ENCODE measurements around the gene TFF3.

TFF3 gene

DNA sequence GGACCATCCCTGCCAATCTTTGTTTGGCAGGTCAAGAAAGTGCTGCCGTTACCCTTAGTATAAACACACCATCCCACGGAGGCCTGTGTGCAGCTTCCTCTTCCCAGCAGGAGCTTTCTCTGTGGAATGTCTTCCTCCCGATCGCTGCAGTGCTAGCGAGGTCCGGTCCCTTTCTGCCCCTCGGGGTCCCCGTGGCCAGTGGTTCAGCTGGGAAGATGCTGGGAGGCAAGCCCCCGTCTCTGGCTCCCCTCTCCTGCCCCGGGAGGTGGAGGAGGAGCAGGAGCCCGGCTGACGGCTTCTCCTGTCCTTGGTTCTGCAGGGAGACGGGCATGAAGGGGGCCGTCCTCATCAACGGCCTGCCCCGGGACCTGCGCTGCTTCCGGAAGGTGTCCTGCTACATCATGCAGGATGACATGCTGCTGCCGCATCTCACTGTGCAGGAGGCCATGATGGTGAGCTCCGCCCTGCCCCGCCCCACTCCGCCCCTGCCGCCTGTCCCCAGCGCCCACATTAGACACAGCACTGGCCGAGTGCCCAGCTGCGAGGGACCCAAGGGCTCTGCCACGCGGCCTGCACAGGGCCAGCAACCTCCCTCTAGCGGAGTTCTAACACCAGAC, 42.1 kb downstream of the TFF3 start:
- in situ Hi-C loops (cut with MboI; ENCODE audit: low sequenced_read_pairs), result no loop called here

DNA sequence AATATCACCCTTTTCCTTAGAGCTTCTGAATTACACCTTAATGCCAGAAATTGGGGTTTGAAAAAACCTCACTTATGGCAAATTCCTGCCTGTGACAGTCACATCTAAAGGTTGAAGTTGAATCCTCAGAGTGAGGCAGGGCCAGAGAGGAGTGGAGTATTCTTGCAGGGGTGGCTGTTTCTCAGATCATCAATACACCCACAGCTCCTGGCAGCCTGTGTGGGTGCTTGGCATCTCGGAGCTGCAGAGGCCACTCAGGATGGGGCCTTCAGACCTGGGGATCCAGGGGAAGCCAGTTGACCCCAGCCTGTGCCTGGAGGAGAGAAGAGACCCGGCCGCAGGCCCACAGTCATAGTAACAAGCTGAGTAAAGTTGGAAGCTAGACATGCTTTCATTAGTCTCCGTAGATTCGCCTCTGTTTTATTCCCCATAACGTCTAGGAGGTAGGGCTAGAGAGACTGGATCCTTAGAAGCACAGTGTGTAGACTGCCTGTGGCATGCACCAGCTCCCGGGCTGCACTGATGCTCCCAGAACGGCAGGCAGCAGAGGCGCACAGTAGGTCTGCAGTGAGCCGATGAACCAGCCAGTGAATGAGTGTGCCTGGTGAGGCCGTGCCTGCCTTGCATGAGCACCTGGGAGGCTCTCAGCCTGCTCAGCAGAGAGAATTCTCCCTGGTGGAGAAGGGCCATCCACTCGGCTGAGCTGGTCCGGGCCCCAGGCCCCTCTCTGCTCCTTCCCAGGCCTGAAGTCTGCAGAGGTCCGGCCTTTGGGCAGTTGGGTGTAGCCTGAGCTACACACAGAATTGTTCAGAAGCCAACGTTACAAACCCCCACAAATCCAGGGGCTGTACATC, 42.9 kb downstream of the TFF3 start:
- in situ Hi-C loops (cut with MboI; ENCODE audit: low sequenced_read_pairs), result no loop called here

DNA sequence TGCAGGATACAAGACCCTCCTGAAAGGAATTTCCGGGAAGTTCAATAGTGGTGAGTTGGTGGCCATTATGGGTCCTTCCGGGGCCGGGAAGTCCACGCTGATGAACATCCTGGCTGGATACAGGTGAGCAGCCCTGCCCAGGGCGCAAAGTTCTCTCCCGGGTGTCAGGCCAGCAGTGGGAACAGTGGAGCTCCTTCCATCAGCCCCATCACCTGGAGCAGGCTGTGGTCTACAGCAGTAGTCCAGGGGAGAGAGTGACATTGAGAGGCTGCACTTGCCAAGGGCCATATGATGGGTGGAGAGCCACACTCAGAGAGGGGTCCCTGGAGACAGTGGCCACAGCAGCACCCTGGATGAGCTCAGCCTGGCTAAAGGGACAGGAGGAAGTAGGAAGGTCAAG, 44.1 kb downstream of the TFF3 start:
- in situ Hi-C loops (cut with MboI; ENCODE audit: low sequenced_read_pairs), result no loop called here

DNA sequence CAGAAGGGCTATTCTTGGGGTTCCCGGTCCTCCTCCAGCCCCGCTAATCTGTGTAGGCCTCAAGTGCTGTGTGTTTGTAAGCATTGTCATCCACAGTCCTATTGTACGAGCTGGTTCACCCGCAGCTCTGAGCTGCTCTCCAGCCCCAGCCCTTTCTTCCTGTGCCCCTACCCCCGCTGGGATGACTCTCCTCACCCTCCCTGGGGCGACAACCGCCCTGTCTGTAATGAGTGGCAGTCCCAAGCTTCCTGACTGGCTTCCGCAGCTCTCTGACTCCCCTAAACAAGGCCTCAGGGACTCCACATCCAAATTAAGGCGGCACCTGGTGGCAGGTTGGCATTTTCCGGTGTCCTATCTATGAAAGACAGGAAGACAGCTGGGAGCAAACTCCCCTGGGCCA, 45.8 kb downstream of the TFF3 start:
- in situ Hi-C loops (cut with MboI; ENCODE audit: low sequenced_read_pairs), result loop anchor here (5.0 kb wide), 1 partner anchor 97 kb away; no protein-coding TSS in a partner anchor

DNA sequence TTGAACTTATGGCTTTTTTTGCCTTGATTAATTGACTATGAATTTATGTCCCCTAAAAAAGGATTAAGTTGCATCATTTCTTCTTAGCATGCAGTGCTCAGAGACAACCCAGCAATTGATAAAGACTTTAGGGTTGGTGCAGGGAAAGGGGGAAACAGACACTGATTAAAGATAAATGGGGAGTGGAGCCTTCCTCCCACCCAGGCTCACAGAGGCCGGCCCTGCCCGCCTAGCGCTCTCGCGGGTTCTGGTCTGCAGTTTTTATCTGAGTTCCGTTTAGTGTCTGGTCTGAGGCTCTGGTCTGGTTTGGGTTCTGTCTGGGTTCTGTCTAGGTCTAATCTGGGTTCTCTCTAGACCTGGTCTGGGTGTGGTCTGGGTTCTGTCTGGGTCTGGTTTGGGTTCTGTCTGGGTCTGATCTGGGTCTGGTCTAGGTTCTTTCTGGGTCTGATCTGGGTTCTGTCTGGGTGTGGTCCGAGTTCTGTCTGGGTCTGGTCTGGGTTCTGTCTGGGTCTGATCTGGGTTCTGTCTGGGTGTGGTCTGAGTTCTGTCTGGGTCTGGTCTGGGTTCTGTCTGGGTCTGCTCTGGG, 48.1 kb downstream of the TFF3 start:
- in situ Hi-C loops (cut with MboI; ENCODE audit: low sequenced_read_pairs), result loop anchor here (5.0 kb wide), 1 partner anchor 95 kb away; no protein-coding TSS in a partner anchor

DNA sequence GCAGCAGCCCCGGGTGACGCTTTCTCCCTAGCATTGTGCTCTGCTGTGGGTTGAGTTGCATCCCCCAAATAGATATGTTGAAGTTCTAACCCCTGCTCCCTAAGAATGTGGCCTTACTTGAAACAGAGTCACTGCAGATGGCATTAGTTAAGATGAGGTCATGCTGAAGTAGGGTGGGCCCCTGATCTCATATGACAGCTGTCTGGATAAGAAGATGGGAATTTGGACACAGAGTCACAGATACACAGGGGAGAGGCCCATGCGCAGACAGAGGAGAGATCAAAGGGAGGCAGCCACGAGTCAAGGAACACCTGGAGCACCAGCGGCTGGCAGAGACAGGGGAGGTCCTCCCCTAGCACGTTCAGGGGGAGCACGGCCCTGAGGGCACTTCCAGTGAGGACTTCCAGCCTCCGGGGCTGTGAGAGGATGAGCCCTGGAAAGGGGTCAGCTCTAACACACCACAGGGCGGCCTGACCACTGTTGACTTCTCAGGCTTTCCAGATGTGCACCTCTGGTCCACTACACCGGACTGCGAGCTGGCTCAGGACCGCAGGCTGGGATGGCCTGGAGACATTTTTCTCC, 49.9 kb downstream of the TFF3 start:
- in situ Hi-C loops (cut with MboI; ENCODE audit: low sequenced_read_pairs), result loop anchor here (5.0 kb wide), 1 partner anchor 93 kb away; no protein-coding TSS in a partner anchor

DNA sequence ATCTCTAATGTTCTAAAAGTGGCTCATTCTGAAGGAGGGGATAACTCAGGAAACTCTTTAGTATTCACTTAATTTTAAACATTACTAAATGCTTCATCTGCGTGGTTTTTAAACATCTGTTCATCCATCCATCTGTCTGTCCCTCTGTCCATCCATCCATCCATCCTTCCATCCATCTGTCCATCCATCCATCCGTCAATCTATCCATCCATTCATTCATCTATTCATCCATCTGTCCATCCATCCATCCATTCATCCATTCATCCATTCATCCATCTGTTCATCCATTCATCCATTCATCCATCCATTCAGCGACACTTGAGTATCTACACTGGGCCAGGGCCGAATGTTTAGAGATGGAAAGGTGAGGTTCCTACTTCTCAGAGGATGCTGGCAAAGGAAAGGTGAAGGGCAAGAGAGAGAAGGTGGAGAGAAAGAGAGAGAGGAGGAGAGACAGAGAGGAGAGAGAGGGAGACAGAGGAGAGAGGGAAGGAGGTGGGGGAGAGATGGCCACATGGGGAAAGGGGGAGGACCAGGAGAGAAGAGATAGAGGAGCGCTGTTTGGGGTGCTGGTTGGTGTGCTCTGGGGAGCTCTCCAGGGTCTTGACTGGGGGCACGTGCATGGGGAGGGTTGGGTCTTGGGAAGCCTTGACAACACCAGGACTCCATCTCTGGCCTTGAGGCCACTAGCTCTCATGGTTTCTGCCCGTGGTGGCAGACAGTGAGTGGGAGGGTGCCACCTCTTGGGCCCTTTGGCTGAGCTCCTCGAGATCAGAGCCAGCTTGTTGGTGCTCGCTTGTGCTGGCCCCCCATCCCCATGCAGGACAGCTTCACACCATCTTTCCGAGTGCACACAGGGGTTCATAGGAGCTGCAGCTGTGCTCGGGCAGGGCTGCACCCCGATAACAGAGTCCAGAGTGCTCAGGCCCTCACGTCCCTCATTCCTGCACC, 50.7 kb downstream of the TFF3 start:
- in situ Hi-C loops (cut with MboI; ENCODE audit: low sequenced_read_pairs), result loop anchor here (5.0 kb wide), 1 partner anchor 92 kb away; no protein-coding TSS in a partner anchor

DNA sequence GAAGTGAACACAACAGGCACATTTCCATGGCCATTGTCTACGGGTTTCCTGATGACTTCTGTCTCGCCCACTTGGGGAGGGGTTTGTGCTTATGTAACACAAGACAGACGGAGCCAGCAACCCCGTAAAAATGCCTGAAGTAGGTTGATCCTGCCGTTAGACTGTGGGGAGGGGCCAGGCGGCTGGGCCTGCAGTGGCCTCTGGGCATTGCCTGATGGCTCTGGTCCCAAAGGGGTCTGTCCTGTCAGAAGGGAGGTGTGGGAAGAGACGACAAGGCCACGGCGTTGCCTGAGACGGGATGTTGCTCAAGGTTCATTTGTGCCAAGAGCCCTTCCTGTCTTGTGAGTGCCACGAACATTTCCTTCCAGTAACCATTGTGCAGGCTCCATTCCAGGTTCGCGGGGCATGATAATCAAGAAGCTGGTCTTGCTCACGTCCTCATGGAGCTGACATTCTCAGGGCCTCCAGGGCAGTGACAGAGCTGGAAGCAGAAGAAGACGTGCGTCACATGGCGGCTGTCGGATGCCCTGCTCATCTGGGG, 51.5 kb downstream of the TFF3 start:
- in situ Hi-C loops (cut with MboI; ENCODE audit: low sequenced_read_pairs), result no loop called here

DNA sequence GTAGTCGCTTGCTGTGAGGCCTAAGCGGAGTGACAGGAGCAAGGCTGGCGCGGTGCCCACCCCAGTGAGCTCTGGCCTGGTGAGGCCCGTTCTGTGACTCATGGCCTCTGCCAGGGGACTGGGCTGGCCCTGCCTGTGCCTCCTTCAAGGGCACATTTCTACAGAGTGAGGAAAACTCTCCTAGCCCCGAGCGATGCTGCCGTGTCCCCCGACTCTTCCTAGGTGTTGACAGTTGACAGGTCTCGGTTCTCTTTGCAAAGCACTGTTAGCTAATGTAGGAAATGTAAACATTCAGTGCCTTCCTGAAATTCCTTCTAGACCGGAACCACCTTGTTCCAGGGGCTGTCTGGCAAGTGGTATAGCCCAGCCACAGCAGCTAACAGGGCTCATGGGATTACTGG, 52.4 kb downstream of the TFF3 start:
- in situ Hi-C loops (cut with MboI; ENCODE audit: low sequenced_read_pairs), result no loop called here

DNA sequence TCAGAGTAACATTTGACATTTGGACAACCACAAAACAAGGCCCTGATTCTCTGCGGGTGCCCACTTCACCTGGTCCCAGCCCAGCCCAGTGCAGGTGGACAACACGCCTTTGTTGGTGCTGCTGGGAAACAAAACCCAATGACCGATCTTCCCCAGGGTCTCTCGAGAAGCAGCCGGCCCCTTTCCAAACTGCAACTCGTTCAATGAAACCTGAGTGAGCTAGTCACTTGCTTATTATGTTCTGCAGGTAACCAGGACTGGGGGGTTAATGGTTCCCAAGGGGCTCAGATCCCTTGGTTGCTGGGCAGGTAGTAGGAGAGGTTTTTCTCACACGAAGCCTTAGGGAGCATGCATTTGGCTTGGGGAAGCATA, 53.4 kb downstream of the TFF3 start:
- in situ Hi-C loops (cut with MboI; ENCODE audit: low sequenced_read_pairs), result no loop called here
